Measurements from ENCODE around the gene NUP88. TPM values are rescaled to one million over a fixed set of nuclear protein-coding genes. Genes with fewer than 3 reads are reported as not detected.
A peak's percentile ranks its signal among the peaks of the same experiment; 100 is the strongest.

Gene NUP88
- total RNA-seq, 1 donor from 2014 or later = 66.3 TPM

GRCh38 chr17:5365831-5366230, 53.6 kb downstream of the NUP88 start:
- DNase-seq (ENCODE audit: low spot score in 2 of 2, unreplicated experiment in 2 of 2) = no peak
- H3K4me3 Mint-ChIP-seq = no peak overlapping the region
- H3K36me3 Mint-ChIP-seq = peaks cover 48% of the 10 kb centered on the region
- H3K27me3 Mint-ChIP-seq (ENCODE audit: low read depth) = no peaks in the 10 kb centered on the region
- H3K9me3 Mint-ChIP-seq = no peaks in the 10 kb centered on the region
- H3K27ac Mint-ChIP-seq = peak overlapping the region; percentile 48
- H3K4me1 Mint-ChIP-seq = peaks cover 5% of the 10 kb centered on the region
- no peak for TF ChIP-seq CTCF (IDR thresholded peaks at IDR 0.05; ENCODE audit: unreplicated experiment)

DNA sequence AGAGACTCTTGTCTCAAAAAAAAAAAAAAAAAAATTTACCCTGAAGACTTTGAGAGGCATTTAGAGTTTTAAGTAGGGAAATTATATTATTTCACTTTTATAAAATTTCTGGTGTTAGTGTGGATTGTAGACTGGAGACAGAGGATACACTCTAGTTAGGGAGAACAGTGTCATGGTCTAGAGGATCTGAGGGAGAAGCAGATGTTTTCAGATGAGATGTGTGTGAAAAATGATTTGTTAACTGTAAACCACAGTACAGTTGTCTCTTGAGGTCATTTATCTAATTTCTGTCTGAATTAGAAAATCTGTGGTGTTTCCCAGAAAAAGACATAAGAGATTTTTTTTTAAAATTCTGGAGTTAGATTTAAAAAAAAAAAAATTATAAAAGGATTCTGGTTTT, 54.8 kb downstream of the NUP88 start:
- Mint-ChIP-seq H3K27ac (peak overlapping the region; percentile 16), H3K4me3 (no peak overlapping the region)
- DNase-seq (ENCODE audit: low spot score in 2 of 2, unreplicated experiment in 2 of 2) = no peak

DNA sequence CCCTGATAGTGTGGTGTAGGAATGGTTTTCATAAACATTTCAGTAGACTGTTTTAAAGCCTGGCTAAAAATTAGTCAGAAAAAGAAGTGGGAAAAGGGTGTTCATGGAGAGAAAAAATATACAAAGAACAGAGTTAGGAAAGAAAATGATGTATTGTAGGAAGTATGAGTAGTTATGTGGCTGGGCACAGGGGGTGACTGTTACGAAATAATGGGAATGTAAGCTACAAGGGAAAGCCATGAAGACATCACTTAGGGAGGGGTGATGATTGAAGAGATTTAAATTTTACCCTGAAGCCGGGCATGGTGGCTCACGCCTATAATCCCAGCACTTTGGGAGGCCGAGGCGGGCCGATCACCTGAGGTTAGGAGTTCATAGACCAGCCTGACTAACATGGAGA, 55.3 kb downstream of the NUP88 start:
- Mint-ChIP-seq H3K4me3 (no peak overlapping the region), H3K27me3 (ENCODE audit: low read depth) (no peaks in the 10 kb centered on the region), H3K36me3 (peaks cover 43% of the 10 kb centered on the region), H3K4me1 (peaks cover 5% of the 10 kb centered on the region), H3K27ac (peak overlapping the region; percentile 41), H3K9me3 (no peaks in the 10 kb centered on the region)
- DNase-seq (ENCODE audit: low spot score in 2 of 2, unreplicated experiment in 2 of 2) = no peak
- TF ChIP-seq CTCF (IDR thresholded peaks at IDR 0.05; ENCODE audit: unreplicated experiment) = no peak

More for the DNA sequence above, 54.8 kb downstream of the NUP88 start:
- no peak for TF ChIP-seq CTCF (IDR thresholded peaks at IDR 0.05; ENCODE audit: unreplicated experiment)
- H3K27me3 Mint-ChIP-seq (ENCODE audit: low read depth) = no peaks in the 10 kb centered on the region
- peaks cover 44% of the 10 kb centered on the region for H3K36me3 Mint-ChIP-seq
- no peaks in the 10 kb centered on the region for H3K9me3 Mint-ChIP-seq
- peaks cover 5% of the 10 kb centered on the region for H3K4me1 Mint-ChIP-seq

- Mint-ChIP-seq H3K36me3 (peaks cover 38% of the 10 kb centered on the region), H3K4me1 (peaks cover 5% of the 10 kb centered on the region), H3K27ac (no peak overlapping the region), H3K9me3 (no peaks in the 10 kb centered on the region), H3K27me3 (ENCODE audit: low read depth) (no peaks in the 10 kb centered on the region), H3K4me3 (no peak overlapping the region)
- no peak for DNase-seq (ENCODE audit: low spot score in 2 of 2, unreplicated experiment in 2 of 2)
- TF ChIP-seq CTCF (IDR thresholded peaks at IDR 0.05; ENCODE audit: unreplicated experiment) = no peak
Observed at GRCh38 chr17:5362162-5362811, 57.2 kb downstream of the NUP88 start.

DNA sequence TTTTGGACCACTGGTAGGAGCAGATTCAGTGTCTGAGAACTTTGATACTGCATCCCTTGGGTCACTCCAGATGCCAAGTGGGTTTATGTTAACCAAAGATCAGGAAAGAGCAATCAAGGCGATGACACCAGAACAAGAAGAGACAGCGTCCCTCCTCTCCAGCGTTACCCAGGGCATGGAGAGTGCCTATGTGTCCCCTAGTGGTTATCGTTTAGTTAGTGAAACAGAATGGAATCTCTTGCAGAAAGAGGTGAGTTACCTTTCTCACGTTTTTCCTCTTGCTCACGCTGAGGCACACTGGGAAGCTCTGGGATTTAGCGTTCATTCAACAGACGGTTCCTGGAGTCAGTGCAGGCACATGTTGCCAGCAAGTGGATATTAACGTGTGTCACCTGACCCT, 58.0 kb downstream of the NUP88 start:
- Mint-ChIP-seq H3K27me3 (ENCODE audit: low read depth) (no peaks in the 10 kb centered on the region), H3K27ac (no peak overlapping the region), H3K9me3 (no peaks in the 10 kb centered on the region), H3K36me3 (peaks cover 38% of the 10 kb centered on the region), H3K4me3 (no peak overlapping the region), H3K4me1 (peaks cover 5% of the 10 kb centered on the region)
- no peak for TF ChIP-seq CTCF (IDR thresholded peaks at IDR 0.05; ENCODE audit: unreplicated experiment)
- DNase-seq (ENCODE audit: low spot score in 2 of 2, unreplicated experiment in 2 of 2) = no peak

All from mesothelial cell of epicardium (in vitro differentiated cells).